H1 (cell line): Measurements from ENCODE around the gene HTR6. TPM values are rescaled to one million over a fixed set of nuclear protein-coding genes. Genes with fewer than 3 reads are reported as not detected.

Experiments used
- SP1 ChIP-seq: IDR thresholded peaks from 2 replicates; pipeline ENCODE4 v1.6.1; 2011; ENCODE audit warnings: low read depth, low read length
- polyA plus RNA-seq, 7 experiments: library from polyadenylated mRNA; depleted of rRNA in 3 of 7; stranded (reverse) in 5 of 7; unstranded in 2 of 7; fragments of >200 nt in 5 of 7; fragments of 200-250 nt in 2 of 7; gene quantifications; 1 replicate in 5 of 7; 2 replicates in 1 of 7; 4 replicates in 1 of 7; pipeline versions ENCODE4 v1.2.1 to v1.2.3, GENCODE V29; 2011 to 2013; ENCODE audit warnings: missing spikeins in 2 of 7, mixed read lengths in 2 of 7
- total RNA-seq: library from RNA; stranded (reverse); fragmentation: NEBNext Ultra II Directional; extraction: Animal tissue kit (Norgen Biotek cat#: 25700); gene quantifications from 2 replicates; pipeline ENCODE4 v1.2.1, GENCODE V29; 2021
- TF ChIP-seq, protein P1 (sequence below), 3 experiments: IDR thresholded peaks; 1 replicate in 2 of 3; 2 replicates in 1 of 3; pipeline versions ENCODE4 v1.5.1 to v1.6.1; 2011; ENCODE audit warnings: low read length in 3 of 3, mild to moderate bottlenecking in 3 of 3, inconsistent platforms in 2 of 3, low read depth in 1 of 3, moderate library complexity in 1 of 3; ENCODE audit not compliant: insufficient read depth in 1 of 3; ENCODE audit errors: control extremely low read depth in 1 of 3

Gene HTR6
- total and polyA plus RNA-seq, 2 of the 8 experiments (the other 6 are each of a cell fraction or from before 2014, with no cell fraction given), result 0.76 to 0.95 TPM

DNA sequence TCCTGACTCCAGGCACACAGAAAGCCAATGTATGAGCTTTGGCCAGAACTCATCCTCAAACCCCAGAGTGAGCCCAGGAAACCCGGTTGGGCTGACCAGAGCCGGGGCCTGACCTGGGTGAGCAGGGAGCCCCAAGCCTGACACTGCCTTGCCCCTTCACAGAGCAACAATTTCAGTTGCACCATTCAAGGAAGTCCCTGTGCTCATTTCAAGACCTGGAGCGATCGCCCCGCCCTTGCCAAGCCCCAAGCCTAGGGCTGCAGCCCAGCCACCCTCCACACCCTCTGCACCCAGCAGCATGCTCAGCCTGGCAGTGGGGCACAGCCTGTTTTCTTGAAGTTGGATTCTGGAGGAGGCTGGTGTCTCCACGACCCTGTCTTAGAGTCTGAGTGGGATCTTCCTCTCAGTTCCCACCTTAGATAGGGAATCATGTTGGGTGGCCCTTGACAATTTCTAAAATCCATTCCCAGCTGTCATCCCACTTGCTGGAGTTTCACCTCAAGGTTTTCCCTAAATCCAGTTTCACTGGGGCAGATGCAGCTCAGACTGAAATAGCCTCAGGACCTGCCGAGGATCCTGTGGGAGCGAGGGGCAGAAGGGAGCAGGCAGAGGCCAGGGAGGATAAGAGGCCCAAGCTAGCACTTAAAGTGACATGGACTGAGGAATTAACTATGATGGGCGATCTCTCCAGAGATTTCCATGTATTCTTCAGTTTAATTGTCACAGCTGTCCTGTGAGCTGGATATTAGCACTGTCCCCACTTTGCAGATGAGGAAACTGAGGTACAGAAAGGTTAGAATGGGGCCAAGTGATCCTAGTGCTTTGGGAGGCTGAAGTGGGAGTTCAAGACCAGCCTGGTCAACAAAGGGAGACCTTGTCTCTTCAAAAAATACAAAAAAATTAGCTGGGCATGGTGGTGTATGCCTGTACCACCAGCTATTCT, 18.0 kb upstream of the HTR6 start (continued):
- TF ChIP-seq, protein P1, sequence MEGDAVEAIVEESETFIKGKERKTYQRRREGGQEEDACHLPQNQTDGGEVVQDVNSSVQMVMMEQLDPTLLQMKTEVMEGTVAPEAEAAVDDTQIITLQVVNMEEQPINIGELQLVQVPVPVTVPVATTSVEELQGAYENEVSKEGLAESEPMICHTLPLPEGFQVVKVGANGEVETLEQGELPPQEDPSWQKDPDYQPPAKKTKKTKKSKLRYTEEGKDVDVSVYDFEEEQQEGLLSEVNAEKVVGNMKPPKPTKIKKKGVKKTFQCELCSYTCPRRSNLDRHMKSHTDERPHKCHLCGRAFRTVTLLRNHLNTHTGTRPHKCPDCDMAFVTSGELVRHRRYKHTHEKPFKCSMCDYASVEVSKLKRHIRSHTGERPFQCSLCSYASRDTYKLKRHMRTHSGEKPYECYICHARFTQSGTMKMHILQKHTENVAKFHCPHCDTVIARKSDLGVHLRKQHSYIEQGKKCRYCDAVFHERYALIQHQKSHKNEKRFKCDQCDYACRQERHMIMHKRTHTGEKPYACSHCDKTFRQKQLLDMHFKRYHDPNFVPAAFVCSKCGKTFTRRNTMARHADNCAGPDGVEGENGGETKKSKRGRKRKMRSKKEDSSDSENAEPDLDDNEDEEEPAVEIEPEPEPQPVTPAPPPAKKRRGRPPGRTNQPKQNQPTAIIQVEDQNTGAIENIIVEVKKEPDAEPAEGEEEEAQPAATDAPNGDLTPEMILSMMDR (IDR thresholded peaks at IDR 0.05; ENCODE audit: control extremely low read depth in 1 of 3, insufficient read depth in 1 of 3, low read depth in 1 of 3, low read length in 3 of 3), result no peak
- no peak for TF ChIP-seq SP1
- TF ChIP-seq, all 59 proteins: peak for 0
